ENCODE data around the gene ZSWIM4.

GRCh38 chr19:13842291-13843103 lies 47.3 kb downstream of the ZSWIM4 start:
- no peak for TF ChIP-seq CTCF (IDR thresholded peaks at IDR 0.05)
- peak; percentile 69 for TF ChIP-seq POLR2A (IDR thresholded peaks at IDR 0.05)
- no peak for TF ChIP-seq EP300 (IDR thresholded peaks at IDR 0.05)

Measured in ovary (tissue), 3 donors.